HCT116 (cell line): Measurements from ENCODE around the gene TNXB. TPM values are rescaled to one million over a fixed set of nuclear protein-coding genes. Genes with fewer than 3 reads are reported as not detected.

Source experiments
- ATAC-seq: fragments of 200-7000 bp; cut with Tn5 transposase; 2 replicates; pipeline ENCODE4 v1.9.1; 2020; ENCODE audit warnings: mild to moderate bottlenecking, moderate library complexity
- BruUV-seq: library from RNA; stranded (reverse); fragments of 400-500 nt; replicated peaks from 2 replicates; lab custom pipeline; 2021; lab: Mats Ljungman, UMichigan
- CTCF ChIA-PET: fragments of 300-600 bp; sonication (Branson Sonifier 250); formaldehyde crosslinking; loops from one replicate; lab custom pipeline; 2021; ENCODE audit warnings: antibody characterized with exemption; lab: Charles Lee
- POLR2A ChIA-PET: fragments of 300-600, 350-600 bp; sonication (Branson Sonifier 250); formaldehyde crosslinking; loops from one replicate; lab custom pipeline; 2021; ENCODE audit warnings: antibody characterized with exemption; lab: Charles Lee
- RAD21 ChIA-PET, 2 experiments: fragments of 300-600 bp; sonication (Branson Sonifier 250); formaldehyde crosslinking; loops; one replicate each; lab custom pipeline; 2023; ENCODE audit warnings: low total read pairs in 2 of 2; ENCODE audit not compliant: uncharacterized antibody in 2 of 2, unreplicated experiment in 2 of 2, low non-redundant PET in 1 of 2; lab: Charles Lee
- DNase-seq: peaks from one replicate; pipeline ENCODE4 v3.0.0-alpha.2; 2010; ENCODE audit warnings: low read depth, low spot score
- H2AFZ ChIP-seq: fragments of 200-600 bp; shearing (Covaris generic), sonication (generic); 2 replicates; pipeline ENCODE4 v1.6.1; 2017; ENCODE audit warnings: low read depth, mixed run types, mixed read lengths, antibody characterized with exemption, low read length; ENCODE audit not compliant: poor library complexity, severe bottlenecking
- H3K27ac ChIP-seq: 2 replicates; pipeline ENCODE4 v1.5.1; 2012; ENCODE audit warnings: low read depth, low read length
- H3K27me3 ChIP-seq: fragments of 200-600 bp; sonication (generic); 2 replicates; pipeline ENCODE4 v1.6.1; 2016; ENCODE audit warnings: mixed run types, low read length, mixed read lengths; ENCODE audit not compliant: insufficient read depth
- H3K36me3 ChIP-seq, 2 experiments: fragments of 200-500 bp in 1 of 2; fragments of 200-600 bp in 1 of 2; sonication (Bioruptor generic) in 1 of 2; sonication (generic) in 1 of 2; 2 replicates each; pipeline versions ENCODE4 v1.5.1 to v1.6.1; 2014 to 2016; ENCODE audit warnings: low read length in 2 of 2, inconsistent platforms in 1 of 2, mixed read lengths in 1 of 2, mixed run types in 1 of 2; ENCODE audit not compliant: insufficient read depth in 2 of 2, control insufficient read depth in 1 of 2
- H3K4me1 ChIP-seq, 2 experiments: fragments of 200-600 bp in 1 of 2; sonication (generic) in 1 of 2; 2 replicates each; pipeline versions ENCODE4 v1.5.1 to v1.6.1; 2012 to 2017; ENCODE audit warnings: low read length in 2 of 2, inconsistent platforms in 1 of 2, mild to moderate bottlenecking in 1 of 2, mixed read lengths in 1 of 2, mixed run types in 1 of 2, moderate library complexity in 1 of 2; ENCODE audit not compliant: insufficient read depth in 2 of 2, control insufficient read depth in 1 of 2
- H3K4me2 ChIP-seq: fragments of 200-600 bp; sonication (generic); 2 replicates; pipeline ENCODE4 v1.6.1; 2017; ENCODE audit warnings: mixed run types, low read length, mixed read lengths
- H3K4me3 ChIP-seq, 2 experiments: fragments of 200-600 bp in 1 of 2; sonication (generic) in 1 of 2; replicated peaks in 1 of 2; 2 replicates each; pipeline ENCODE4 v1.5.1; 2011 to 2016; ENCODE audit warnings: low read length in 2 of 2, control low read depth in 1 of 2, low read depth in 1 of 2, mild to moderate bottlenecking in 1 of 2, mixed read lengths in 1 of 2, mixed run types in 1 of 2
- H3K79me2 ChIP-seq: fragments of 200-600 bp; sonication (generic); 2 replicates; pipeline ENCODE4 v1.6.1; 2017; ENCODE audit warnings: mild to moderate bottlenecking, mixed run types, low read length, moderate library complexity, mixed read lengths; ENCODE audit not compliant: insufficient read depth
- H3K9ac ChIP-seq: fragments of 200-600 bp; sonication (generic); 2 replicates; pipeline ENCODE4 v1.6.1; 2016; ENCODE audit warnings: low read length, mixed read lengths
- H3K9me2 ChIP-seq: fragments of 200-600 bp; sonication (generic), shearing (Covaris generic); 2 replicates; pipeline ENCODE4 v1.6.1; 2017; ENCODE audit warnings: mixed run types, mild to moderate bottlenecking, moderate library complexity; ENCODE audit not compliant: insufficient read depth
- H3K9me3 ChIP-seq, 2 experiments: fragments of 200-500 bp in 1 of 2; fragments of 200-600 bp in 1 of 2; sonication (Bioruptor generic) in 1 of 2; sonication (generic) in 1 of 2; 2 replicates each; pipeline ENCODE4 v1.6.1; 2014 to 2017; ENCODE audit warnings: low read length in 2 of 2, mixed read lengths in 2 of 2, inconsistent platforms in 1 of 2, low read depth in 1 of 2, mild to moderate bottlenecking in 1 of 2, mixed run types in 1 of 2, moderate library complexity in 1 of 2; ENCODE audit not compliant: control insufficient read depth in 1 of 2, insufficient read depth in 1 of 2
- H4K20me1 ChIP-seq: fragments of 200-600 bp; sonication (generic), shearing (Covaris generic); 2 replicates; pipeline ENCODE4 v1.6.1; 2017; ENCODE audit warnings: mixed run types, mild to moderate bottlenecking, moderate library complexity; ENCODE audit not compliant: insufficient read depth
- CBX3 ChIP-seq: IDR thresholded peaks from 2 replicates; pipeline ENCODE4 v1.6.1; 2012; ENCODE audit warnings: low read depth
- ELF1 ChIP-seq: IDR thresholded peaks from 2 replicates; pipeline ENCODE4 v1.6.1; 2012; ENCODE audit warnings: low read depth, borderline replicate concordance
- FOSL1 ChIP-seq: IDR thresholded peaks from 2 replicates; pipeline ENCODE4 v1.6.1; 2012; ENCODE audit warnings: low read depth
- POLR2AphosphoS5 ChIP-seq: IDR thresholded peaks from 2 replicates; pipeline ENCODE4 v1.6.1; 2011; ENCODE audit warnings: mild to moderate bottlenecking, low read depth, low read length, moderate library complexity
- RAD21 ChIP-seq: IDR thresholded peaks from 2 replicates; pipeline ENCODE4 v1.6.1; 2012; ENCODE audit warnings: low read depth, mild to moderate bottlenecking
- SIN3A ChIP-seq: IDR thresholded peaks from 2 replicates; pipeline ENCODE4 v1.6.1; 2012; ENCODE audit warnings: low read depth
- SP1 ChIP-seq: IDR thresholded peaks from 2 replicates; pipeline ENCODE4 v1.6.1; 2012; ENCODE audit warnings: low read depth
- TCF7L2 ChIP-seq: IDR thresholded peaks from 2 replicates; pipeline ENCODE4 v1.7.0; 2011; ENCODE audit warnings: borderline replicate concordance, inconsistent platforms; ENCODE audit not compliant: insufficient read depth, insufficient read length; ENCODE audit errors: extremely low read depth
- YY1 ChIP-seq: IDR thresholded peaks from 2 replicates; pipeline ENCODE4 v1.6.1; 2011; ENCODE audit warnings: low read length, low read depth, moderate library complexity, mild to moderate bottlenecking; ENCODE audit not compliant: insufficient replicate concordance; ENCODE audit errors: extremely low read depth
- ZFX ChIP-seq: fragments of 450-650 bp; IDR thresholded peaks from 2 replicates; pipeline ENCODE4 v1.6.1; 2017
- intact Hi-C: fragments of 100-400 bp; cut with micrococcal nuclease; formaldehyde crosslinking; loops from 2 replicates; pipeline ENCODE4 v1.10.0; 2022
- total RNA-seq: library from RNA; stranded (reverse); gene quantifications from one replicate; pipeline ENCODE4 v1.2.1, GENCODE V29; 2021; ENCODE audit not compliant: unreplicated experiment
- TF ChIP-seq, protein P1 (sequence below): IDR thresholded peaks from 2 replicates; pipeline ENCODE4 v1.6.1; 2012
- TF ChIP-seq, protein P2 (sequence below): IDR thresholded peaks from 2 replicates; pipeline ENCODE4 v1.6.1; 2012
- TF ChIP-seq, protein P3 (sequence below): IDR thresholded peaks from 2 replicates; pipeline ENCODE4 v1.6.1; 2012; ENCODE audit warnings: low read depth

The TNXB gene
- total RNA-seq, 1 experiment from 2014 or later = 8.5 TPM

DNA sequence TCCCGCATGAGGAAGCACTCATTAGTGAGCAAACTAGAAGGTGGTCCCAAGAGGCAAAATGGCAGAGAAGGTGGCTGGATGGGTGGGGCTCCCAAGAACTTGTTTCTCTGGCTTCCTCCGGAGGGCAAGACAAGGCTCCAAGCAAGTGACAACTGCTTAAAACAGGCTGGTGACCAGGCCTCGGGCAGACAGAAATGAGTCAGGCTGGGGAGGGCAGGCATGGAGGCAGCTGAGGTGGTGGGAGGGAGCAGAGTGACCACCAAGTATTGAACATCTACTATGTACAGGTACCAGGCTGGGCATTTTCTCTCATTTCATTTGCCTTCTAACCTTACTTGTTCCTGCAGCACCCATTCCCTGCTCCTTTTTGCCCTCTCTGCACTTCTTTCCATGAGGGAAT lies 33.4 kb downstream of the TNXB start:
- CTCF ChIA-PET = interaction anchor here (0.8 kb wide), 1 partner anchor 12 kb away, joined by 4 read pairs; no protein-coding TSS in a partner anchor
- no peaks in the 10 kb centered on the region for H3K9me2 ChIP-seq
- 0 out of 2 replicates have a peak, but pooled peaks have one; percentile 28 for ATAC-seq
- POLR2A ChIA-PET = no interaction called here
- H3K27ac ChIP-seq = no peak overlapping the region
- H3K36me3 ChIP-seq = no peaks in the 10 kb centered on the region
- H3K9me3 ChIP-seq = no peaks in the 10 kb centered on the region
- no peak overlapping the region for H3K9ac ChIP-seq
- no peak overlapping the region for H2AFZ ChIP-seq
- peaks cover 5 to 38% of the 10 kb centered on the region in 2 experiments; a peak in 3 of 4 replicates for H3K4me1 ChIP-seq
- no peak overlapping the region for H3K4me3 ChIP-seq
- DNase-seq = no peak
- H3K27me3 ChIP-seq = no peaks in the 10 kb centered on the region
- no peaks in the 10 kb centered on the region for H3K79me2 ChIP-seq
- H4K20me1 ChIP-seq = no peaks in the 10 kb centered on the region
- H3K4me2 ChIP-seq = no peak overlapping the region; the same call in 1 of the 2 replicates
- intact Hi-C loops = no loop called here
- no TSS peak for BruUV-seq
- no peak for TF ChIP-seq ELF1
- TF ChIP-seq, protein P1, sequence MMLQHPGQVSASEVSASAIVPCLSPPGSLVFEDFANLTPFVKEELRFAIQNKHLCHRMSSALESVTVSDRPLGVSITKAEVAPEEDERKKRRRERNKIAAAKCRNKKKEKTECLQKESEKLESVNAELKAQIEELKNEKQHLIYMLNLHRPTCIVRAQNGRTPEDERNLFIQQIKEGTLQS = no peak
- TF ChIP-seq ZFX = no peak
- TF ChIP-seq SIN3A = no peak
- no peak for TF ChIP-seq SP1
- no peak for TF ChIP-seq RAD21
- no peak for TF ChIP-seq CBX3
- no peak for TF ChIP-seq TCF7L2
- TF ChIP-seq, protein P2, sequence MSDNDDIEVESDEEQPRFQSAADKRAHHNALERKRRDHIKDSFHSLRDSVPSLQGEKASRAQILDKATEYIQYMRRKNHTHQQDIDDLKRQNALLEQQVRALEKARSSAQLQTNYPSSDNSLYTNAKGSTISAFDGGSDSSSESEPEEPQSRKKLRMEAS = no peak
- no peak for TF ChIP-seq YY1
- RAD21 ChIA-PET = no interaction called here

DNA sequence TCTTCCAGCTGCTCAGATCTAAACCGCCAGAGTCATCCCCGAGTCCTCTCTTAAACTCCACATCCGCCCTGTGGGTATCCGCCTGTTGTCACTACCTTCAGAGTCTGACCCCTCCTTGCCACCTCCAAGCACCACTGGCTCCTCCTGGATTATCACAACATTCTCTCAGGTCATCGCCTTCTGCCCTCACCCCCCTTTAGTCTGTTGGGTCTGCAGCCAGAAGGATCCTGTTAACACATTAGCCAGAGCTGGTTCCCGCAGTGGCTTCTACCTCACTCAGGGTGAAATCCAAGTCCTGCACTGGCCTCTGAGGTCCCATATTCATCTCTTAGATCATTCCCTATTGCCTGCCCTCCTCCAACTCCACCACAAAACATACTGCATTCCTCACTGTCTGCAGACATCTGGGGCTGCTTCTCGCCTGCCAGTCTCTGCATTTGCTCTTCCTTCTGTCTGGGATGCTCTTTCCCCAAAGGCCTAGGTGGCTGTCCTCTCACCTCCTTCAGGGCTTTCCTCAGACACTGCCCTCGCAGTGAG lies 34.1 kb downstream of the TNXB start:
- H3K27ac ChIP-seq = no peak overlapping the region
- ATAC-seq (no peak), DNase-seq (no peak)
- no peaks in the 10 kb centered on the region for H3K79me2 ChIP-seq
- H3K9me2 ChIP-seq = no peaks in the 10 kb centered on the region
- peaks cover 5 to 37% of the 10 kb centered on the region in 2 experiments; a peak in 3 of 4 replicates for H3K4me1 ChIP-seq
- TF ChIP-seq SP1 (no peak), FOSL1 (no peak), POLR2AphosphoS5 (no peak), SIN3A (no peak)
- TF ChIP-seq, protein P3, sequence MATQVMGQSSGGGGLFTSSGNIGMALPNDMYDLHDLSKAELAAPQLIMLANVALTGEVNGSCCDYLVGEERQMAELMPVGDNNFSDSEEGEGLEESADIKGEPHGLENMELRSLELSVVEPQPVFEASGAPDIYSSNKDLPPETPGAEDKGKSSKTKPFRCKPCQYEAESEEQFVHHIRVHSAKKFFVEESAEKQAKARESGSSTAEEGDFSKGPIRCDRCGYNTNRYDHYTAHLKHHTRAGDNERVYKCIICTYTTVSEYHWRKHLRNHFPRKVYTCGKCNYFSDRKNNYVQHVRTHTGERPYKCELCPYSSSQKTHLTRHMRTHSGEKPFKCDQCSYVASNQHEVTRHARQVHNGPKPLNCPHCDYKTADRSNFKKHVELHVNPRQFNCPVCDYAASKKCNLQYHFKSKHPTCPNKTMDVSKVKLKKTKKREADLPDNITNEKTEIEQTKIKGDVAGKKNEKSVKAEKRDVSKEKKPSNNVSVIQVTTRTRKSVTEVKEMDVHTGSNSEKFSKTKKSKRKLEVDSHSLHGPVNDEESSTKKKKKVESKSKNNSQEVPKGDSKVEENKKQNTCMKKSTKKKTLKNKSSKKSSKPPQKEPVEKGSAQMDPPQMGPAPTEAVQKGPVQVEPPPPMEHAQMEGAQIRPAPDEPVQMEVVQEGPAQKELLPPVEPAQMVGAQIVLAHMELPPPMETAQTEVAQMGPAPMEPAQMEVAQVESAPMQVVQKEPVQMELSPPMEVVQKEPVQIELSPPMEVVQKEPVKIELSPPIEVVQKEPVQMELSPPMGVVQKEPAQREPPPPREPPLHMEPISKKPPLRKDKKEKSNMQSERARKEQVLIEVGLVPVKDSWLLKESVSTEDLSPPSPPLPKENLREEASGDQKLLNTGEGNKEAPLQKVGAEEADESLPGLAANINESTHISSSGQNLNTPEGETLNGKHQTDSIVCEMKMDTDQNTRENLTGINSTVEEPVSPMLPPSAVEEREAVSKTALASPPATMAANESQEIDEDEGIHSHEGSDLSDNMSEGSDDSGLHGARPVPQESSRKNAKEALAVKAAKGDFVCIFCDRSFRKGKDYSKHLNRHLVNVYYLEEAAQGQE = no peak
- ChIA-PET POLR2A (interaction anchor here (1.6 kb wide), 1 partner anchor 12 kb away, joined by 3 read pairs; no protein-coding TSS in a partner anchor), RAD21 (no interaction called here), CTCF (no interaction called here)
- no peaks in the 10 kb centered on the region for H3K27me3 ChIP-seq
- H2AFZ ChIP-seq = no peak overlapping the region
- H3K4me2 ChIP-seq = no peak overlapping the region
- H4K20me1 ChIP-seq = no peaks in the 10 kb centered on the region
- no peak overlapping the region for H3K4me3 ChIP-seq
- no peaks in the 10 kb centered on the region for H3K9me3 ChIP-seq
- no peak overlapping the region for H3K9ac ChIP-seq
- intact Hi-C loops = no loop called here
- H3K36me3 ChIP-seq = no peaks in the 10 kb centered on the region
- no TSS peak for BruUV-seq
